Sigmoid colon (tissue), 7 donors: Measurements from ENCODE around the gene INTS14. TPM values are rescaled to one million over a fixed set of nuclear protein-coding genes. Genes with fewer than 3 reads are reported as not detected.

ENCODE experiments used
- DNase-seq: peaks from one replicate; pipeline ENCODE4 v3.0.0-alpha.2; 2019
- H3K27ac ChIP-seq, 4 donors: fragments of 200-600 bp; sonication (generic); one replicate each; pipeline ENCODE4 v1.5.1; 2016 to 2019; ENCODE audit warnings: mild to moderate bottlenecking in 1 of 4
- H3K27me3 ChIP-seq, 3 donors: fragments of 200-600 bp; sonication (generic); one replicate each; pipeline ENCODE4 v1.5.1; 2019; ENCODE audit warnings: mild to moderate bottlenecking in 1 of 3
- H3K36me3 ChIP-seq, 4 donors: fragments of 200-600 bp; sonication (generic); one replicate each; pipeline ENCODE4 v1.5.1; 2016 to 2019
- H3K4me1 ChIP-seq, 4 donors: fragments of 200-600 bp; sonication (generic); one replicate each; pipeline ENCODE4 v1.5.1; 2017 to 2019
- H3K4me3 ChIP-seq, 4 donors: fragments of 200-600 bp; sonication (generic); one replicate each; pipeline ENCODE4 v1.5.1; 2017 to 2019; ENCODE audit warnings: mild to moderate bottlenecking in 2 of 4, moderate library complexity in 1 of 4
- H3K9me3 ChIP-seq, 4 donors: fragments of 200-600 bp in 3 of 4; sonication (generic) in 3 of 4; one replicate each; pipeline versions ENCODE4 v1.5.1 to v1.6.1; 2013 to 2019
- EP300 ChIP-seq, 4 donors: sonication (generic); formaldehyde crosslinking; IDR thresholded peaks; one replicate each; pipeline ENCODE4 v1.6.1; 2017; ENCODE audit warnings: antibody characterized with exemption in 4 of 4
- POLR2A ChIP-seq, 2 donors: fragments of 450-650 bp; IDR thresholded peaks; one replicate each; pipeline ENCODE4 v1.6.1; 2016; ENCODE audit warnings: antibody characterized with exemption in 2 of 2, mild to moderate bottlenecking in 2 of 2, moderate library complexity in 2 of 2
- POLR2AphosphoS5 ChIP-seq, 4 donors: sonication (generic); formaldehyde crosslinking; IDR thresholded peaks; one replicate each; pipeline ENCODE4 v1.6.1; 2017; ENCODE audit warnings: antibody characterized with exemption in 4 of 4
- WGBS, 2 donors: extraction: QIAGEN DNeasy Blood & Tissue Kit; methylation state at CpG; one replicate each; pipeline ENCODE4 v1.1.7; 2013; 5-methylcytosine and 5-hydroxymethylcytosine counted together
- intact Hi-C: fragments of 100-400 bp; cut with DNase I; formaldehyde crosslinking; loops from one replicate; pipeline ENCODE4 v1.15.1; 2023
- polyA plus RNA-seq, 3 donors: library from polyadenylated mRNA; stranded (reverse); fragments of 200-250 nt; gene quantifications; one replicate each; pipeline ENCODE4 v1.2.3, GENCODE V29; 2013
- total RNA-seq, 4 donors: library from RNA; depleted of rRNA; stranded (reverse); fragments of >200 nt; gene quantifications; one replicate each; pipeline ENCODE4 v1.1.0, GENCODE V29; 2016
- TF ChIP-seq, protein P1 (sequence below), 4 experiments: fragments of 450-650 bp in 3 of 4; fragments of 200-600 bp in 1 of 4; IDR thresholded peaks; one replicate each; pipeline ENCODE4 v1.5.1; 2016 to 2019; ENCODE audit warnings: antibody characterized with exemption in 4 of 4, mild to moderate bottlenecking in 3 of 4, moderate library complexity in 2 of 4
- donor health status: healthy with polysubstance abuse.
- donor health status: Bipolar disorder and iron deficiency.
- donor health status: healthy.

INTS14 gene
- total RNA-seq: 10 to 100 TPM; 19.5 to 26.0 (median 24.7) TPM
- polyA plus RNA-seq: 10 to 100 TPM; 16.2 to 29.9 (median 24.0) TPM

DNA sequence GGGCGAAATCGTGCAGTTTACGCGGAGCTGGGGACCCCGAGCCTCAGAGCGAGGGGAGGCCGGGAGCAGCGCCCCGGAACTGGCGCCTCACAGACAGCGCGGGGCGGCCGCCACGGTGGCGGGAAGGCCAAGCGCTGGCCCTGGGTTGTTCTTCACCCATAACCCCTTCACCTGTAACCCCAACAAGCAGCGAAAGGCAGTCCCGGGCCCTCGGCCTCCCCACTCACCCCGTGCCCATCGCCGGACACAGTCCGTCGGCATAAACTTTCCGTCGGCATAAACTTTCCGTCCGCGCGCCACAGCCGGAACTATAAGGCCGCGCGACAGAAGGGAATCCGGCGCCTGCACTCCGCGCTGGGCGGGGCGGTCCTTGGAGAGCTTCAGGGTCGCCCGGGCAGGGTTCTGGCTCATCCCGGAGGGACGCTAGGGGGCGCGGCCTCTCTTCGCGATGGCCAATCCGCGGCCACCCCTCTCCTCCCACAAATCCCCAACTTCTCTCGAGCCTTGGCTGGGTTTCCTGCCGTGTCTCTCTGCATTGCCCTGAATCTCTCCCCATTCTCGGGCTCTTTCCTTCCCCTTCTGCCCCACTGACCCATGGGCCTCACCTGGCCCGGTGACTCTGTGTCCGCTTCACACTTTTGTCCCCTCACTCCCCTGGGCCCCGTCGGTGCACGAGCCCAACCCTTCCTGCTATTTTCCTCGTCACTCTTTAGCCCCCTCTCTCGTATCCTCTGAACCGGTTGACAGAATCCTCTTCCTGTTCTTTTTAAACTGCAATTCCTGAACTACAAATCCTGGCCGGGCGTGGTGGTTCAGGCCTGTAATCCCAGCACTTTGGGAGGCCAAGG lies at the start of gene INTS14:
Gene INTS14, minus strand, starts transcription at position 261 of the 848 bp plus-strand sequence. CDS start 3,751 bp downstream, outside the sequence.
- TF ChIP-seq, protein P1, sequence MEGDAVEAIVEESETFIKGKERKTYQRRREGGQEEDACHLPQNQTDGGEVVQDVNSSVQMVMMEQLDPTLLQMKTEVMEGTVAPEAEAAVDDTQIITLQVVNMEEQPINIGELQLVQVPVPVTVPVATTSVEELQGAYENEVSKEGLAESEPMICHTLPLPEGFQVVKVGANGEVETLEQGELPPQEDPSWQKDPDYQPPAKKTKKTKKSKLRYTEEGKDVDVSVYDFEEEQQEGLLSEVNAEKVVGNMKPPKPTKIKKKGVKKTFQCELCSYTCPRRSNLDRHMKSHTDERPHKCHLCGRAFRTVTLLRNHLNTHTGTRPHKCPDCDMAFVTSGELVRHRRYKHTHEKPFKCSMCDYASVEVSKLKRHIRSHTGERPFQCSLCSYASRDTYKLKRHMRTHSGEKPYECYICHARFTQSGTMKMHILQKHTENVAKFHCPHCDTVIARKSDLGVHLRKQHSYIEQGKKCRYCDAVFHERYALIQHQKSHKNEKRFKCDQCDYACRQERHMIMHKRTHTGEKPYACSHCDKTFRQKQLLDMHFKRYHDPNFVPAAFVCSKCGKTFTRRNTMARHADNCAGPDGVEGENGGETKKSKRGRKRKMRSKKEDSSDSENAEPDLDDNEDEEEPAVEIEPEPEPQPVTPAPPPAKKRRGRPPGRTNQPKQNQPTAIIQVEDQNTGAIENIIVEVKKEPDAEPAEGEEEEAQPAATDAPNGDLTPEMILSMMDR (IDR thresholded peaks at IDR 0.05): peak in 2 of 4 experiments; percentile 21 to 45
- peak; percentile 64 to 66 for TF ChIP-seq POLR2A (IDR thresholded peaks at IDR 0.05)
- TF ChIP-seq EP300 (IDR thresholded peaks at IDR 0.05): no peak
- TF ChIP-seq POLR2AphosphoS5 (IDR thresholded peaks at IDR 0.05): peak; percentile 65 to 94 (median 88)
- Histone ChIP-seq H3K27me3 (no peaks in the 10 kb centered on the region), H3K36me3 (peaks cover 0 to 9% (median 0%) of the 10 kb centered on the region in 4 donors), H3K9me3 (no peaks in the 10 kb centered on the region), H3K4me1 (peaks cover 0 to 31% (median 22%) of the 10 kb centered on the region in 4 donors), H3K27ac (peak within 1 kb of the TSS; percentile 91 to 97 (median 92)), H3K4me3 (peak within 1 kb of the TSS; percentile 65 to 96 (median 74))
- peak; percentile 98 for DNase-seq
- intact Hi-C loops: no loop called here
- WGBS, 2 donors: 0 to 1% methylated on average over 64 of the region's 64 CpGs

DNA sequence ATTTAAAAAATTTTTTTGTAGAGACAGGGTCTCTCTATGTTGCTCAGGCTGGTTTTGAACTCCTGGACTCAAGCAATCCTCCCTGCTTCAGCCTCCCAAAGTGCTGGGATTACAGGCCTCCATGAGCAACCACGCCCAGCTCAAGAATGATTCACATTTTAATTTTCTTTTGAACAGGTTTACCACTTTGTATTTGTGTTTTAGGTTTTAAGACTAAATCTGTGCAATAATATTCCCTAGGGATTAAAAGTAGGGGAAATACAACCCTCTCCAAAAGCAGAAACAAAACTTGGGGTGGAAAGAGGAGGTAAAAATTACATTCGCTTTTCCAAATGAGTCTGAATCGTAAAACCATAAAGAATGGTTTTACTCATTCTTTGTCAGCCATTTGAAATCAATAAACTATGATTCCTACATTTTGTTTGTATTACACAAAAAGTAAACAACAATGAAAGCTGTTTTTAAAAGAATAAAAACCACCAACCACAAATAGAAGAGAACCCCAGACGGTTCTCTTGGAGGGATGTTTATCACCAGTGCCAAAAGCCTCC lies 48.6 kb upstream of the INTS14 start:
- no peaks in the 10 kb centered on the region for H3K4me1 ChIP-seq

DNA sequence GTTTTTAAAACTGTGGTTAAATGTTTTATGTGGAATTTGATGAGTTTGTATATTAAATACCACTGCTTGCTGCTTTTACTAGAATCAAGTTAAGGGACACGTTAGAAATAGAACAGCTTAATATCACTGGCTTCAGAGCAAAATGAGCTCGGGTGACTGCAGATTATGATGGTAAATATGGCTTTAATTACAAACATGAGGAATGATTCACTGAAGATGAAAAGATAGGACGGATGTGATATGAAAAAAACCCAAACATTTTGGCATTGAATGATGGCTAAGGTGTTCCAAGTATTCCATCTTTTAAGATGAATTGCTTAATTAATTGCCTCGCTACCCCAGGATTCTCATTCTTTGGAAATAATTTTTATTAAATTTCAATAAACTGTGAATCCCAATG lies 44.5 kb upstream of the INTS14 start:
- no peak for DNase-seq
- Histone ChIP-seq H3K27me3 (no peaks in the 10 kb centered on the region), H3K4me3 (no peak overlapping the region), H3K27ac (no peak overlapping the region), H3K36me3 (peaks cover 0 to 58% (median 2%) of the 10 kb centered on the region in 4 donors), H3K4me1 (no peaks in the 10 kb centered on the region), H3K9me3 (no peaks in the 10 kb centered on the region)
- WGBS, 2 donors: 85% methylated on average over 4 of the region's 4 CpGs
- no peak for TF ChIP-seq EP300 (IDR thresholded peaks at IDR 0.05)
- intact Hi-C loops: no loop called here

More for the DNA sequence above, 48.6 kb upstream of the INTS14 start:
- peaks cover 0 to 91% (median 7%) of the 10 kb centered on the region in 4 donors for H3K36me3 ChIP-seq
- no peak overlapping the region for H3K27ac ChIP-seq
- DNase-seq: no peak
- intact Hi-C loops: no loop called here
- H3K4me3 ChIP-seq: no peak overlapping the region
- TF ChIP-seq POLR2AphosphoS5 (IDR thresholded peaks at IDR 0.05) (no peak), EP300 (IDR thresholded peaks at IDR 0.05) (no peak)
- 43 to 71% methylated on average over 4 of the region's 4 CpGs for WGBS, 2 donors
- no peaks in the 10 kb centered on the region for H3K9me3 ChIP-seq
- no peaks in the 10 kb centered on the region for H3K27me3 ChIP-seq

DNA sequence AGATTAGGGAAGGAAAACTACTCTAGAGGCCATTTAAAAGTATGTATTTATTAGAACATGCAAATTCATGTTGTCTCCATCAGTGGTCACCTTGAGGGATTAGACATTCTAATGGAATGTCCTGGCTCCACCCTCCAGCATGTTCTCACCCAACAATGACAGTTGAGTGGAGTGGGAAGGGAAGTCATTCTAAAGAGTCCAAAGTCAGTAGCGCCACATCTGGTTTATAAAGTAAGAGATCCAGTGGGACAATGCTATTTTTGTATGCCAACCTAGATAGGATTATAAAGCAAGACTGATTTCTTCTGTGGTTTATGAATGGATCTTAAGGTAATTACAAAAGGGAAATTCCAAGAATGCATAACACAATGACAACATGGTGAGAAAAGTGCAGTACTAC lies 44.1 kb upstream of the INTS14 start:
- Histone ChIP-seq H3K4me3 (no peak overlapping the region), H3K4me1 (no peaks in the 10 kb centered on the region), H3K36me3 (peaks cover 0 to 54% (median 2%) of the 10 kb centered on the region in 4 donors), H3K27me3 (no peaks in the 10 kb centered on the region), H3K9me3 (no peaks in the 10 kb centered on the region), H3K27ac (no peak overlapping the region)
- 92 to 94% methylated on average over 1 of the region's 1 CpG for WGBS, 2 donors
- TF ChIP-seq, protein P1 (IDR thresholded peaks at IDR 0.05): no peak
- intact Hi-C loops: no loop called here
- no peak for DNase-seq

DNA sequence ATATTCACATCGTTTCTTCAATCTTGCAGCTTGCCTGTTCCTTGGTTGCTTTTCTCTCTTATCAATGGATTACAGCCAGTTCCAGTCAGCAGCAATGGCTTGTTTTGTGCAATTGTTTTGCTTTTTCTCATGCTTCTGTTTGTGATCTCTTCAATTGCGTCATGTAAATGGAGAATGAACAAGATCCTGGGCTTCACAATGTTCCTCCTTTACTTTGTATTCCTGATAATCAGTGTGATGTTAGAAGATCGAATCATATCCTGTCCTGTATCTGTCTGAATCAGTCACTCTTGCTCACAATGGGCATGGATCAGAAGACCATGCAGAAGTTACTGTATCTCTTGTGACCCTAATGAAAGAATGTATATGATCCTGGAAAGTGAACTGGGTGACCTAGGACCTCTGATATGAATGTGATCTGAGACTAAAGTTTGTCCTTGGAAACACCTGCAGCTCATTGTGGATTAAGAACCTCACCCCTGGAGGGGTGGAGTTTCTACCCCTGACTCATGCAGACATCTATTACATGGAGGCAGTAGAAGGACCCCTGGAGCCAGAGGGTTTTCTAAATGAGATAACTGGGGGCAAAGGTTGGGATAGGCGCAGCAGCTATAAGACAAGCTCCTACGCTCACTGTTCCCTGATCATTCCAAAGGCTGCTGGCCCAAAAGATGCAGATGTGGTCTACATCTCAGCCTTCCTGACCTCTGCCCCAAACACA lies 43.0 kb upstream of the INTS14 start:
- intact Hi-C loops: no loop called here
- H3K27me3 ChIP-seq: no peaks in the 10 kb centered on the region
- DNase-seq: no peak
- H3K36me3 ChIP-seq: peaks cover 0 to 44% (median 2%) of the 10 kb centered on the region in 4 donors
- TF ChIP-seq EP300 (IDR thresholded peaks at IDR 0.05): no peak
- no peaks in the 10 kb centered on the region for H3K4me1 ChIP-seq
- WGBS, 2 donors: 87 to 92% methylated on average over 5 of the region's 5 CpGs
- H3K9me3 ChIP-seq: no peaks in the 10 kb centered on the region
- no peak overlapping the region for H3K4me3 ChIP-seq
- no peak overlapping the region for H3K27ac ChIP-seq

DNA sequence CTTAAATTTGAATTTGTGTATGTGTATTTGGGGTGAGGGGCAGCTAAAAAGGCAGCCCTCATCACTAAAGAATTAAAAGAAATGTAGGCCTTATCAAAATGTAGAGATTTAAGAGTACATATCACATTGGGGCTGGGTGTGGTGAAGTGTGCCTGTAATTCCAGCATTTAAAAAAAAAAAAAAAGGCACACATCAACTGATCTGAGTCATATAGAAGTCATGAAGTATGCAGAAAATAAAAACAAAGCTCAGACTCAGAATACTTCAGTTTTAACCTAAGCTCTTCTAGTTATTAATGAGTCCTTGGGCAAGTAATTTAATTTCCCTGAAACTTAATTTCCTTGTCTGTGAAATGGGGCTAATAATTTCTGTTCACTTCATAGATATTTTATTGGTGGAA lies 42.4 kb upstream of the INTS14 start:
- Histone ChIP-seq H3K4me3 (no peak overlapping the region), H3K36me3 (peaks cover 0 to 38% (median 2%) of the 10 kb centered on the region in 4 donors), H3K9me3 (no peaks in the 10 kb centered on the region), H3K27me3 (no peaks in the 10 kb centered on the region), H3K27ac (no peak overlapping the region), H3K4me1 (no peaks in the 10 kb centered on the region)
- intact Hi-C loops: no loop called here
- DNase-seq: no peak
- TF ChIP-seq, protein P1 (IDR thresholded peaks at IDR 0.05): no peak
- no peak for TF ChIP-seq POLR2AphosphoS5 (IDR thresholded peaks at IDR 0.05)
- TF ChIP-seq EP300 (IDR thresholded peaks at IDR 0.05): no peak
- TF ChIP-seq POLR2A (IDR thresholded peaks at IDR 0.05): no peak
